22Rv1 (cell line): ENCODE data around the gene TREML2.

Source experiments
- CTCF ChIP-seq: fragments of 450-650 bp; IDR thresholded peaks from 2 replicates; pipeline ENCODE4 v1.5.1; 2017; ENCODE audit warnings: mild to moderate bottlenecking
- ZFX ChIP-seq: fragments of 450-650 bp; IDR thresholded peaks from 2 replicates; pipeline ENCODE4 v1.6.1; 2017; ENCODE audit warnings: antibody characterized with exemption, borderline replicate concordance

GRCh38 chr6:41153451-41153850 lies 47.5 kb downstream of the TREML2 start:
- TF ChIP-seq CTCF, result no peak
- TF ChIP-seq ZFX, result no peak
